Neural cell (in vitro differentiated cells): ENCODE measurements around the gene L2HGDH. TPM values are rescaled to one million over a fixed set of nuclear protein-coding genes. Genes with fewer than 3 reads are reported as not detected.

Experiments used
- H2AFZ ChIP-seq: fragments of 200-600, 300-800 bp; sonication (generic), shearing (Covaris generic); 2 replicates; pipeline ENCODE4 v1.6.0; 2014; ENCODE audit warnings: low read depth, mild to moderate bottlenecking, antibody characterized with exemption, low read length, moderate library complexity
- H3F3A ChIP-seq: fragments of 200-600 bp; shearing (Covaris generic); 2 replicates; pipeline ENCODE4 v1.6.1; 2016; ENCODE audit warnings: mild to moderate bottlenecking, moderate library complexity, mixed read lengths, antibody characterized with exemption, low read length; ENCODE audit not compliant: insufficient read depth, poor library complexity, severe bottlenecking
- H3K27ac ChIP-seq: fragments of 200-600, 300-800 bp; sonication (generic), shearing (Covaris generic); 2 replicates; pipeline ENCODE4 v1.5.1; 2014; ENCODE audit warnings: mild to moderate bottlenecking, low read length, moderate library complexity
- H3K27me3 ChIP-seq: fragments of 300-800, 200-600 bp; sonication (generic), shearing (Covaris generic); 2 replicates; pipeline ENCODE4 v1.6.0; 2014; ENCODE audit warnings: mild to moderate bottlenecking, low read depth, low read length, moderate library complexity; ENCODE audit not compliant: insufficient read depth
- H3K36me3 ChIP-seq: fragments of 300-800, 200-600 bp; sonication (generic), shearing (Covaris generic); 2 replicates; pipeline ENCODE4 v1.5.1; 2014; ENCODE audit warnings: mild to moderate bottlenecking, antibody characterized with exemption, low read length, moderate library complexity; ENCODE audit not compliant: insufficient read depth
- H3K4me2 ChIP-seq: fragments of 300-800, 200-600 bp; sonication (generic), shearing (Covaris generic); 2 replicates; pipeline ENCODE4 v1.6.0; 2014; ENCODE audit warnings: mild to moderate bottlenecking, low read length
- H3K4me3 ChIP-seq: fragments of 300-800, 200-600 bp; sonication (generic), shearing (Covaris generic); 2 replicates; pipeline ENCODE4 v1.5.1; 2014; ENCODE audit warnings: mild to moderate bottlenecking, low read length, moderate library complexity
- H3K79me2 ChIP-seq: fragments of 200-600 bp; shearing (Covaris generic); replicated peaks from 2 replicates; pipeline ENCODE4 v1.6.0; 2014; ENCODE audit warnings: mild to moderate bottlenecking, low read length, moderate library complexity; ENCODE audit not compliant: insufficient read depth
- H3K9ac ChIP-seq: fragments of 300-800, 200-600 bp; sonication (generic), shearing (Covaris generic); 2 replicates; pipeline ENCODE4 v1.6.1; 2016; ENCODE audit warnings: mild to moderate bottlenecking, low read length, mixed read lengths
- H3K9me2 ChIP-seq: fragments of 200-600 bp; shearing (Covaris generic); 2 replicates; pipeline ENCODE4 v1.6.1; 2016; ENCODE audit warnings: mild to moderate bottlenecking, low read length, mixed read lengths; ENCODE audit not compliant: insufficient read depth
- H3K9me3 ChIP-seq: fragments of 200-600, 300-800 bp; sonication (generic), shearing (Covaris generic); 2 replicates; pipeline ENCODE4 v1.6.1; 2016; ENCODE audit warnings: mild to moderate bottlenecking, mixed run types, low read length, moderate library complexity, mixed read lengths
- H4K20me1 ChIP-seq: fragments of 200-600 bp; shearing (Covaris generic); 2 replicates; pipeline ENCODE4 v1.6.1; 2016; ENCODE audit warnings: mild to moderate bottlenecking, mixed run types; ENCODE audit not compliant: insufficient read depth
- CTCF ChIP-seq: fragments of 450-650 bp; IDR thresholded peaks from 2 replicates; pipeline ENCODE4 v1.5.1; 2014; ENCODE audit warnings: antibody characterized with exemption, mild to moderate bottlenecking, moderate library complexity; ENCODE audit not compliant: poor library complexity, severe bottlenecking
- EP300 ChIP-seq: fragments of 450-650 bp; conservative IDR thresholded peaks from 2 replicates; pipeline ENCODE4 v1.6.1; 2014; ENCODE audit warnings: antibody characterized with exemption, mild to moderate bottlenecking, moderate library complexity; ENCODE audit not compliant: poor library complexity, severe bottlenecking
- EZH2 ChIP-seq: fragments of 200-600, 300-800 bp; shearing (Covaris generic), sonication (generic); IDR thresholded peaks from 2 replicates; pipeline ENCODE4 v1.6.1; 2014; ENCODE audit warnings: antibody characterized with exemption, low read length, borderline replicate concordance, mild to moderate bottlenecking; ENCODE audit not compliant: insufficient read depth, poor library complexity, severe bottlenecking
- MXI1 ChIP-seq: fragments of 450-650 bp; conservative IDR thresholded peaks from 2 replicates; pipeline ENCODE4 v1.6.1; 2014; ENCODE audit warnings: antibody characterized with exemption, mild to moderate bottlenecking; ENCODE audit not compliant: poor library complexity, severe bottlenecking
- POLR2AphosphoS5 ChIP-seq: IDR thresholded peaks from 2 replicates; pipeline ENCODE4 v1.6.1; 2012
- RAD21 ChIP-seq: fragments of 450-650 bp; conservative IDR thresholded peaks from 2 replicates; pipeline ENCODE4 v1.6.1; 2014; ENCODE audit warnings: antibody characterized with exemption, mild to moderate bottlenecking, moderate library complexity
- REST ChIP-seq: IDR thresholded peaks from 2 replicates; pipeline ENCODE4 v1.6.1; 2012; ENCODE audit warnings: borderline replicate concordance
- SMC3 ChIP-seq: fragments of 450-650 bp; conservative IDR thresholded peaks from 2 replicates; pipeline ENCODE4 v1.6.1; 2014; ENCODE audit warnings: antibody characterized with exemption, mild to moderate bottlenecking, moderate library complexity; ENCODE audit not compliant: poor library complexity
- TAF1 ChIP-seq: IDR thresholded peaks from 2 replicates; pipeline ENCODE4 v1.6.1; 2012; ENCODE audit warnings: low read depth
- polyA plus RNA-seq: library from polyadenylated mRNA; depleted of rRNA; stranded (reverse); fragments of >200 nt; gene quantifications from 2 replicates; pipeline ENCODE4 v1.2.3, GENCODE V29; 2014

The L2HGDH gene
- polyA plus RNA-seq, 1 donor from 2014 or later: 8.9 TPM

GRCh38 chr14:50233166-50233950 is 78.7 kb downstream of the L2HGDH start:
- no peaks in the 10 kb centered on the region for H3K9me2 ChIP-seq
- H4K20me1 ChIP-seq: no peaks in the 10 kb centered on the region
- no peaks in the 10 kb centered on the region for H3K9me3 ChIP-seq
- TF ChIP-seq TAF1 (no peak), EP300 (no peak), CTCF (no peak), MXI1 (no peak), POLR2AphosphoS5 (no peak), SMC3 (no peak), REST (no peak), EZH2 (no peak), RAD21 (no peak)
- H3K9ac ChIP-seq: no peak overlapping the region
- no peak overlapping the region for H2AFZ ChIP-seq
- H3K36me3 ChIP-seq: no peaks in the 10 kb centered on the region
- no peaks in the 10 kb centered on the region for H3K27me3 ChIP-seq
- peaks cover 10% of the 10 kb centered on the region for H3F3A ChIP-seq
- H3K27ac ChIP-seq: no peak overlapping the region
- no peak overlapping the region for H3K4me2 ChIP-seq
- H3K4me3 ChIP-seq: no peak overlapping the region
- peaks cover 26% of the 10 kb centered on the region for H3K79me2 ChIP-seq

GRCh38 chr14:50232276-50232642 is 79.8 kb downstream of the L2HGDH start:
- peak overlapping the region; percentile 83 for H3K27ac ChIP-seq
- TF ChIP-seq POLR2AphosphoS5: no peak
- no peak for TF ChIP-seq EP300
- TF ChIP-seq EZH2: no peak
- no peak for TF ChIP-seq RAD21
- TF ChIP-seq CTCF: no peak
- TF ChIP-seq SMC3: no peak
- H3K9me3 ChIP-seq: no peaks in the 10 kb centered on the region
- H3K9me2 ChIP-seq: no peaks in the 10 kb centered on the region
- peak overlapping the region; percentile 40 for H3K4me2 ChIP-seq
- peaks cover 10% of the 10 kb centered on the region for H3F3A ChIP-seq
- peaks cover 37% of the 10 kb centered on the region for H3K79me2 ChIP-seq
- H3K9ac ChIP-seq: peak overlapping the region; percentile 87
- no peaks in the 10 kb centered on the region for H3K27me3 ChIP-seq
- no peaks in the 10 kb centered on the region for H4K20me1 ChIP-seq
- peak overlapping the region; percentile 90 for H3K4me3 ChIP-seq
- peak overlapping the region; percentile 74 for H2AFZ ChIP-seq
- no peaks in the 10 kb centered on the region for H3K36me3 ChIP-seq
